NCI-H2196 (cell line): ENCODE results near the gene NAB1.

ENCODE experiments used
- DNase-seq: peaks from one replicate; lab custom pipeline; 2025; ENCODE audit not compliant: unreplicated experiment; lab: John Stamatoyannopoulos, UW

Gene NAB1

DNA sequence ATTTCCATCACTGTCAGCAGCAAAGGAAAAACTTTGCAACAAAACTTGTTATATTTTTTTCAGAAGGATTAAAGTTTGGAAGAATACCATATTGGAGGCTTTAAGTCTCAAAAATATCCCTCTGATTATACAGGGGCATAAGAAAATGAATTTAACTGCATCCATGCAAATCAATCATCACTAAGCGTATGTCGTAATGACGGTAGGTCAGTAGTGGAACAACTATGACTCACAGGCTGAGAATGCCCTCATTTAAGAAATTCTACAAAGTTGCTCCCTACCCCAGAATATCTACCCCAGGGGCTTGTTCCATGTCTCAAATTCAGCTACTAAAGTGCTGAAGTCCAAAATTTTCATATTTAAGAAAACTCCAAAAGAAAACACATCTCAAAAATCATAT lies 12.5 kb upstream of the NAB1 start:
- DNase-seq, result no peak

DNA sequence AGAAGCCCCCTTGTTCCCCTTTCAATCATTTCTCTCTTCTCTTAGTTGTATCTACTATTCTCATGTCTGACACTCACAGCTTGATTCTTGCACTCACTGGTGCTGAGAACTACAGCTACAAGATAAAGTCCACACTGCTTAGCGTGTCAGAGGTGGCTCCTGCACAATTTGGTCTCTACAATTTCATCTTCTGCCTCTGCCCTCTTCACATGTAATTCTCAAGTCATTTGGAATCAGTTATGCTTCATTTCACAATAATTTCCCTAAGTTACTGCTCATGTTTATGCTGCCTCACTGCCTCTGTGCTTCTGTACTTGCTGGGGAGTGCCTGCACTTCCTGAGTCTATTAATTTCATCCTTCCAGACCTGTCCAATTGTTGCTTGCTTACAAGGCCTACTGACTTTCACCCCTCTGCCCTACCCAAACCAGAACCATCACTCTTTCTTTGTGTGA lies 11.6 kb upstream of the NAB1 start:
- DNase-seq, result no peak

GRCh38 chr2:190637903-190638618 lies 10.8 kb upstream of the NAB1 start:
- no peak for DNase-seq

- DNase-seq, result no peak
Observed at GRCh38 chr2:190640117-190640516, 8.8 kb upstream of the NAB1 start.

GRCh38 chr2:190641469-190641868 lies 7.4 kb upstream of the NAB1 start:
- no peak for DNase-seq

DNA sequence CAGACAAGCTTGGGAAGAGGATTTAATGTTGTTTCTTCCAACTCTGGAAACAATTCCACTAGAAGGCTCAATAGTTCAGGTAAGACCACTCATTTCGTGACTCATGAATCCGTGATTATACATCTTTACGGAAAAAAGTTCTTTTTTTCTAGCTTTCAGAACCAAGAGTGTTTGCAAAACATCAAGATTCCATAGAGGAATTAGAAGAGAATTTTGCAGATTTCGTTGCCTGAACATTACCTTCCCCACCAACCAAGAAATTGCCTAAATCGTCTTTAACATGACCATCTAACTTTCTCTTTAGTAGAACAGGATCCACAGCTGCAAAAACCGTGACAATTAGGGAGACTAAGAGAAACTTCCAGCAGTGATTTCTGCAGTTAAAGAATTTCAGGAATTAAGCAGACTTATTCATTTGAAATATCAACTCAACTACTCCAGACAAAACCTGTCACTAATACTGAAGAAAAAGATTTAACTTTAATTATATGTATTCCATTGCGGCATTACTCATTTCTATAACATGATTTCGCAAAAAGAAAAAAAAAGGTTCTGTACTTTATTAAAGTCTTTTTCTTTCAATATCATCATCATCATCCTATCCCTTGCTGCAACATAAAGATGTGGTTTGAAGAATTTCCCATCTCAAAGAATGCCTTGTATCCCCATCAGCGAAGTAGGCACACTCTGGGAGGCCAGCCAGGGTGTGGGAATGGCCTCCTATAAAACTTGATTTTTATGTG lies 1.9 kb upstream of the NAB1 start:
- no peak for DNase-seq

DNA sequence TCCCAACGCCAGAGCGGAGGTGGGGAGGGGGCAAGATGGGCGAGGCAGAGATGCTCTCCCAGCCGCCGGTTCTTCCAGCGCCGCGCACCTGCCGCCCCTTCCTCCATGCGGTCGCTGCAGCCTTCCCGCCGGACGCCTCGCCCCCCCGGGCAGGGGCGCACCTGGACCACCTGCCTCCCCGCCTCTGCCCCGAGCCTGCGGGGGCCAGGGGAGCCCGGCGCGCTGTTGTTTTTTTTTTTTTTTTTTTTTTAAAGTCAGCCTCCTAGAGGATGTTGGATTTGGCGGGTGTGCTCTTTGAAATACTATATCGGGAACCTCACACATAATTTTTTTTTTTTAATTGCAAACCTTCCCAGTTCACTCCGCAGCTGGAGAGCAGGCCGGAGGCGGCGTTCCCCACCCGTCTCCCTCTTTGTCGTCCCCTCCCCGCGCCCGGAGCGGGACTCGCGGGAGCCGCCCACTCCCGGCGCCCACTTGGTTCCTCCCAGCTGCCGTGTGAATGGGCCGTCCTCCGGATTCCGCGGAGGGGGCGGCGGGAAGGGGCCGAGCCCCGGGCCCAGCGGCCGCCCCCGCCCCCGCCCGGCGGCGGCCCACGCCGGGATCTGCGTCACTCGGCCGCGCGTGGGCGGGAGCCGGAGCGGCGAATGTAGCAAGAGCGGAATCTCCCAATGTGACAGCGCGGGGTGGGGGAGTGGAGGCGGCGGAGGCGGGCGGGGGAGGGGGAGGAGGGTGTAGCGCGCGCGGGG lies 421 bp upstream of the NAB1 start:
- DNase-seq, result peak; percentile 77

DNA sequence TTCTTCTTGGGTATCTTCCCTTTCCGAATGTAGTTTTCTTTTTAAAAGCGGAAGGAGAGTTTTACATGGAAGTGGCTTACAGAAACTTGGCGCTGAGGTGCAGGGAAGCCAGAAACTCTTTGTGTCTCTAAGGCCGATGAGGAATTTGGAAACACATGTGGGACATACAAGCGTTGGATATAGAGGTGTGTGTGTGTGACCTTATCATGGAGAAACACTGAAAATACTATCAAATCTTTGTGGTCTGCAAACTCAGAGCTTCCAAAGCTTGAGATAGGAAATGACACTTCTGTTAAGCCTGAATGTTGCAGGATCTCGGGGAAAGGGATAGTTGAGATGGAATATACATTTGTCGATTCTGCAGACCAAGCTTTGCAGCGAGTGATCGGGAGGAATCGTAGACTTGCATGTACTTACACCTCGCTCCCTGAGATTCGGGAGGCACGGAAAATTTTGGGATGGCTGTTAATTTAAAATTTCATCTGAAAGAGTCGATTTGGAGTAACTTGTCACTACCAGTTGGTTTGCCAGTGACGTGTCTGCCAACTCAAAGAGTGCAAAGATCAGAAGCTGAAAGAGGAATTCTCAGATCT lies 1.0 kb downstream of the NAB1 start:
- DNase-seq, result no peak

GRCh38 chr2:190651413-190651812 lies 2.5 kb downstream of the NAB1 start:
- DNase-seq, result no peak

DNA sequence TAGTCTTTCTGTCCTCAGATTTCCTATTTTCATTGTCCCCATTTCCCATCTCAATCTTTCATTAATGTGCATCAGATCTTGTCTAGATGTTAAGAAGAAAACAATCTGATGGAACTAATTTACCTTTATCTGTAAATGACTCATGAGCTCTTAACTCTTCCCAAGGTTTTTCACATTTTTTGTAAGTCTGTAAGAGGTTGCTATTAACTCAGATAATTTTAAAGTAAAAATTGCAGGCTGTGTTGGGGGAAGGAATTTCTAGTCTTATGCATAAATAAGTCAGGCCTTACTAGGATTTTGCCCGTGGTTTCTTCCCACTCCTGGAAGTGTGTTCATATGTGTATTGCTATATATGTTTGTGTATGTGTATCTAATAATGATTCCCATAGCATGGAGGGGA lies 4.3 kb downstream of the NAB1 start:
- no peak for DNase-seq

DNA sequence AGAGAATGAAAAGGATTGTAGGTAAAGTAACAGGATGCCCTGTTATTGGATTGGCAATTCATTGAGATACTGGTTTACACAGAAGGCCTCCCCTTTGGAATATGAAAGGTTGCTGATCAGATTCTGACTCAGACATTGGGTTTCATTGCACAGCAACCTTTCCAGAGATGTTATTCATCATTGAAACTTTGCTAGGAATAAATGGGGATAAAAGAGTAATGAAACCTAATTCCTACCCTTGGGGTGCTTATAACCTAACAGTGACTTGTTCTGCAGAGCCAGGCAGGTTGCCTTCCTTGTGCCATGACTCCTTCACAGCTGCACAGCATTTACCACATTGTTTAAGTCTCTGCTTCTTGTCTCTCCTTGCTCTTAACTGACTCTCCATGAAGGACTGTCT lies 5.0 kb downstream of the NAB1 start:
- no peak for DNase-seq

GRCh38 chr2:190655113-190655512 lies 6.2 kb downstream of the NAB1 start:
- peak; percentile 47 for DNase-seq

DNA sequence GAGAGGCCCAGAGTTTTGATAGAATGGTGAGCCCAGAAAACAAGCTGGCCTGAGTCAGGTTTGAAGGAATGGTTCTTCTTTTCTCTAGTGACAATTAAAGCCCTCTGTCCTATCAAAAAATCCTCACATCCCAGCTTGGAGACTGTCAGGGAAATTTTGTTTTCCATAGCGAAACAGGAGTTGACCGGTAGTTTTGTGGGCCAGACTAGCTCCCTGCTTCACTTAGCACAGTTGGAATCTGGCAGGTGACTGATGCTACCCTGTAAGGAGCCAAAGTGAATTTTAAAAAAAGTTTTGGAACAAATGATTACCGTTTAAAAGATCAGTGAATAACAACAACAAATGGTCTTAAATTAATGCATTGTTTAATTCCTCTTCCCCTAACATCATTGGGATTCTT lies 6.7 kb downstream of the NAB1 start:
- no peak for DNase-seq

DNA sequence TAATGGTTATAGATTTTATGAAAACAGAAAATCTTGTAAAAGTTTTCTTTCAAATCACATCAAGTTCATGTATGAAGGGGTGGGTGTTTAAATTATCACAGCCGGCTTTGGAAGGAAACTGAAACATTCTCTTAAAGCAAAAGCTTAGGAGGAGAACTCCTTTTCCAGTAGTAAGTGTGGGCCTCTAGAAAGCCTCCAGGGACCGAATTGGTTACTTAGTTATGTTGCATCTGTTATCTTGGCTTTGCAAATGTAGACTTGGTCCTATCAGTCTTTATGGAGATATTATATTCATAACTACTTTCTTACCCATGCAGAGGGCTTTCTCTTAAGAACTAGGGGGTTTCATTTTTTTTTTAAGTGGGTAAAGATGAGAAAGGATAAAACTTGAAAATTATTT lies 7.4 kb downstream of the NAB1 start:
- no peak for DNase-seq

GRCh38 chr2:190657474-190658255 lies 8.8 kb downstream of the NAB1 start:
- DNase-seq, result no peak

- DNase-seq, result no peak
Observed at GRCh38 chr2:190659553-190659952, 10.7 kb downstream of the NAB1 start.

GRCh38 chr2:190662754-190663153 lies 13.9 kb downstream of the NAB1 start:
- no peak for DNase-seq

DNA sequence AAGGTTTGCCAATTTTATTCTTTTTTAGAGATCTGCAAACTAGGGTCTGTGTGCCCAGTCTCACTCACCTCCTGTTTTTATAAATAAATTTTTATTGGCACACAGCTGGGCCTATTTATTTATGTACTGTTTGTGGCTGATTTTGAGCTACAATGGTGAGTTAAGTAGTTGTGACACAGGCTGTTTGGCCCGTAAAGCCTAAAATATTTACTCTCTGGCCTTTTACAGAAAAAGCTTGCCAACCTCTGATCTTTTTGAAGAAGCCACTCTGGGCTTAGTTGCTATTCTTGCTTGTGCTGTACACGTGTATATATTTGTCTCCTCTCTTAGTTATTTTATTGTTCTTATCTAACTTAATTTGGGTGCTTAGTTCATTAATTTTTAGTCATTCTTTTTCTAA lies 14.5 kb downstream of the NAB1 start:
- no peak for DNase-seq

- DNase-seq, result no peak
Observed at GRCh38 chr2:190663839-190664238, 15.0 kb downstream of the NAB1 start.

- DNase-seq, result no peak
Observed at GRCh38 chr2:190664240-190664639, 15.4 kb downstream of the NAB1 start.

- no peak for DNase-seq
Observed at GRCh38 chr2:190666895-190667294, 18.0 kb downstream of the NAB1 start.
